ENCODE measurements around the gene CUEDC1.

- TF ChIP-seq POLR2AphosphoS5 (IDR thresholded peaks at IDR 0.05; ENCODE audit: borderline replicate concordance, low read depth, low read length) (peak; percentile 55; the same call in 1 of the 2 replicates), EZH2 (IDR thresholded peaks at IDR 0.05) (no peak)
Measured at GRCh38 chr17:57874434-57875289, 80.5 kb downstream of the CUEDC1 start.
